Heart left ventricle (tissue), 16 donors: Measurements from ENCODE around the gene TMOD4. TPM values are rescaled to one million over a fixed set of nuclear protein-coding genes. Genes with fewer than 3 reads are reported as not detected.
"Not testable (repeated sequence)": the region's sequence is repeated elsewhere in the genome, so short reads cannot be mapped to it uniquely, and the experiment has no call there.

ENCODE experiments used
- ATAC-seq, 4 donors: fragments of 200-7000 bp; cut with Tn5 transposase; one replicate each; pipeline ENCODE4 v1.9.1; 2020 to 2022; ENCODE audit warnings: moderate library complexity in 4 of 4, mild to moderate bottlenecking in 3 of 4, moderate number of reproducible peaks in 1 of 4
- DNase-seq, 5 donors: peaks; one replicate each; pipeline ENCODE4 v3.0.0-alpha.2; 2020
- H3K27ac ChIP-seq, 12 donors: fragments of 200-600 bp; sonication (generic) in 4 of 12; one replicate each; pipeline versions ENCODE4 v1.5.0 to v1.8.0; 2016 to 2022; ENCODE audit warnings: mild to moderate bottlenecking in 2 of 12
- H3K27me3 ChIP-seq, 9 donors: fragments of 200-600 bp; sonication (generic) in 2 of 9; one replicate each; pipeline versions ENCODE4 v1.5.1 to v1.8.0; 2016 to 2022; ENCODE audit warnings: mild to moderate bottlenecking in 3 of 9
- H3K36me3 ChIP-seq, 9 donors: fragments of 200-600 bp; sonication (generic) in 2 of 9; one replicate each; pipeline versions ENCODE4 v1.5.0 to v1.8.0; 2018 to 2022; ENCODE audit warnings: mild to moderate bottlenecking in 2 of 9
- H3K4me1 ChIP-seq, 12 donors: fragments of 200-600 bp; sonication (generic) in 4 of 12; one replicate each; pipeline versions ENCODE4 v1.5.0 to v1.8.0; 2016 to 2022; ENCODE audit warnings: mild to moderate bottlenecking in 3 of 12
- H3K4me3 ChIP-seq, 12 donors: fragments of 200-600 bp; sonication (generic) in 4 of 12; one replicate each; pipeline versions ENCODE4 v1.5.0 to v1.8.0; 2017 to 2022; ENCODE audit warnings: mild to moderate bottlenecking in 9 of 12, moderate library complexity in 4 of 12
- H3K9me3 ChIP-seq, 12 donors: fragments of 200-600 bp; sonication (generic) in 4 of 12; one replicate each; pipeline versions ENCODE4 v1.5.0 to v1.8.0; 2016 to 2022; ENCODE audit warnings: mild to moderate bottlenecking in 1 of 12
- POLR2A ChIP-seq, 2 donors: fragments of 450-650 bp; IDR thresholded peaks; one replicate each; pipeline ENCODE4 v1.6.1; 2017; ENCODE audit warnings: antibody characterized with exemption in 2 of 2, mild to moderate bottlenecking in 2 of 2, moderate library complexity in 2 of 2
- WGBS, 4 donors: extraction: QIAGEN DNeasy Blood & Tissue Kit in 2 of 4; methylation state at CpG; one replicate each; pipeline versions ENCODE4 v1.1.5 to v1.1.7; 2013 to 2018; 5-methylcytosine and 5-hydroxymethylcytosine counted together
- intact Hi-C, 10 donors: fragments of 100-400 bp; cut with DNase I; formaldehyde crosslinking; loops; one replicate each; pipeline versions ENCODE4 v1.11.1 to v1.14.2; 2022
- polyA plus RNA-seq, 2 donors: library from polyadenylated mRNA; stranded (reverse); fragments of 200-250 nt; gene quantifications; one replicate each; pipeline ENCODE4 v1.2.3, GENCODE V29; 2013
- total RNA-seq, 9 donors: library from RNA; depleted of rRNA in 2 of 9; stranded (reverse); fragments of >200 nt in 2 of 9; fragmentation: NEBNext Ultra II Directional in 3 of 9; extraction: Animal tissue kit (Norgen Biotek cat#: 25700) in 3 of 9; gene quantifications; one replicate each; pipeline versions ENCODE4 v1.1.0 to v1.2.4, GENCODE V29; 2016 to 2023
- TF ChIP-seq, protein P1 (sequence below), 12 donors: fragments of 200-600 bp; sonication (generic) in 4 of 12; IDR thresholded peaks; one replicate each; pipeline versions ENCODE4 v1.5.0 to v1.8.0; 2018 to 2022; ENCODE audit warnings: antibody characterized with exemption in 12 of 12, mild to moderate bottlenecking in 5 of 12
- donor health status: ischemic (EF 13 %, LVEDD 7.1; RV severe dilation, severe dysfunction).
- donor health status: healthy with polysubstance abuse.
- donor health status: DM: no; HTN: yes; CAD: no.
- donor health status: DM: no; HTN: no; CAD: no.
- donor health status: ischemic (EF 25% LVEDD 6.9; RV normal size, moderate dysfunction).
- donor health status: ischemic (EF 25% LVEDD 5.7; RV mildly dilated, moderate dysfunction).
- donor health status: healthy.
- donor health status: DM: yes; HTN: yes; CAD: no.
- donor health status: ischemic (EF 35%, LVEDD 5.7; RV mildly dilated, moderate dysfunction).
- donor health status: nonischemic (EF 11% LVEDD 7.7; RV severe dilation, severe dysfunction).
- donor health status: DM: yes; HTN: yes; CAD: no.
- donor health status: PGD.
- donor health status: ischemic (EF 29% LVEDD 5.4; RV normal size, mild dysfunction).
- donor health status: nonischemic (EF 23%, LVEDD 6.1; RV moderate dilation, normal function).

TMOD4 gene
- total and polyA plus RNA-seq, 11 donors, result 0.37 to 0.61 (median 0.50) TPM; not detected in 8

- H3K9me3 ChIP-seq, result no peaks in the 10 kb centered on the region
- TF ChIP-seq, protein P1, sequence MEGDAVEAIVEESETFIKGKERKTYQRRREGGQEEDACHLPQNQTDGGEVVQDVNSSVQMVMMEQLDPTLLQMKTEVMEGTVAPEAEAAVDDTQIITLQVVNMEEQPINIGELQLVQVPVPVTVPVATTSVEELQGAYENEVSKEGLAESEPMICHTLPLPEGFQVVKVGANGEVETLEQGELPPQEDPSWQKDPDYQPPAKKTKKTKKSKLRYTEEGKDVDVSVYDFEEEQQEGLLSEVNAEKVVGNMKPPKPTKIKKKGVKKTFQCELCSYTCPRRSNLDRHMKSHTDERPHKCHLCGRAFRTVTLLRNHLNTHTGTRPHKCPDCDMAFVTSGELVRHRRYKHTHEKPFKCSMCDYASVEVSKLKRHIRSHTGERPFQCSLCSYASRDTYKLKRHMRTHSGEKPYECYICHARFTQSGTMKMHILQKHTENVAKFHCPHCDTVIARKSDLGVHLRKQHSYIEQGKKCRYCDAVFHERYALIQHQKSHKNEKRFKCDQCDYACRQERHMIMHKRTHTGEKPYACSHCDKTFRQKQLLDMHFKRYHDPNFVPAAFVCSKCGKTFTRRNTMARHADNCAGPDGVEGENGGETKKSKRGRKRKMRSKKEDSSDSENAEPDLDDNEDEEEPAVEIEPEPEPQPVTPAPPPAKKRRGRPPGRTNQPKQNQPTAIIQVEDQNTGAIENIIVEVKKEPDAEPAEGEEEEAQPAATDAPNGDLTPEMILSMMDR (IDR thresholded peaks at IDR 0.05), result no peak
- TF ChIP-seq POLR2A (IDR thresholded peaks at IDR 0.05), result no peak
- intact Hi-C loops, result no loop called here
- no peak overlapping the region for H3K4me3 ChIP-seq
- no peak for ATAC-seq
- no peak overlapping the region for H3K27ac ChIP-seq
- no peak for DNase-seq
- H3K27me3 ChIP-seq, result no peaks in the 10 kb centered on the region
- H3K36me3 ChIP-seq, result peaks cover 0 to 65% (median 39%) of the 10 kb centered on the region in 9 donors
- 85 to 89% (median 88%) methylated on average over 15 of the region's 15 CpGs for WGBS, 4 donors
- H3K4me1 ChIP-seq, result peaks cover 0 to 22% (median 5%) of the 10 kb centered on the region in 12 donors
Observed at GRCh38 chr1:151211972-151212705, 36.4 kb upstream of the TMOD4 start.

DNA sequence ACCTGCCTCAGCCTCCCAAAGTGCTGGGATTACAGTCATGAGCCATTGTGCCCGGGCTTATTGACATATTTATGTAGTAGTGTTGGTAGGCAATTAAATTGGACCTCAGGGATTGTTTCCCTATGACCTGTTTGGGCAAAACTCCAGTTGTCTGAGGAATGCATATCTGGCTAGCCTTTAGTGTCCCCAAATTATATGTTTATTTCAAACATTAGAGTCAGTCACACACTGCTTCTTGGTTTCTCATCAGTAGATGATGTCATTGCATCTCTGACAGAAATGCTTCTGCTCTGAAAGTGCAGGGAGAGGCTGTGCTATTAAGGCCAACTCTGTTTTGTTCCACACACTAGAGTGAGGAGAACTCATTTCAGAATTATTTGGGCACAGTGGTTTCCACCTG is 35.0 kb upstream of the TMOD4 start:
- ATAC-seq, result no peak
- 83 to 94% (median 92%) methylated on average over 1 of the region's 1 CpG for WGBS, 4 donors
- H3K4me1 ChIP-seq, result peaks cover 0 to 27% (median 6%) of the 10 kb centered on the region in 12 donors
- no peak overlapping the region for H3K27ac ChIP-seq
- DNase-seq, result no peak
- TF ChIP-seq, protein P1 (IDR thresholded peaks at IDR 0.05), result no peak
- TF ChIP-seq POLR2A (IDR thresholded peaks at IDR 0.05), result no peak
- H3K9me3 ChIP-seq, result no peaks in the 10 kb centered on the region
- peaks cover 0 to 73% (median 49%) of the 10 kb centered on the region in 9 donors for H3K36me3 ChIP-seq
- intact Hi-C loops, result no loop called here
- H3K4me3 ChIP-seq, result no peak overlapping the region
- no peaks in the 10 kb centered on the region for H3K27me3 ChIP-seq

DNA sequence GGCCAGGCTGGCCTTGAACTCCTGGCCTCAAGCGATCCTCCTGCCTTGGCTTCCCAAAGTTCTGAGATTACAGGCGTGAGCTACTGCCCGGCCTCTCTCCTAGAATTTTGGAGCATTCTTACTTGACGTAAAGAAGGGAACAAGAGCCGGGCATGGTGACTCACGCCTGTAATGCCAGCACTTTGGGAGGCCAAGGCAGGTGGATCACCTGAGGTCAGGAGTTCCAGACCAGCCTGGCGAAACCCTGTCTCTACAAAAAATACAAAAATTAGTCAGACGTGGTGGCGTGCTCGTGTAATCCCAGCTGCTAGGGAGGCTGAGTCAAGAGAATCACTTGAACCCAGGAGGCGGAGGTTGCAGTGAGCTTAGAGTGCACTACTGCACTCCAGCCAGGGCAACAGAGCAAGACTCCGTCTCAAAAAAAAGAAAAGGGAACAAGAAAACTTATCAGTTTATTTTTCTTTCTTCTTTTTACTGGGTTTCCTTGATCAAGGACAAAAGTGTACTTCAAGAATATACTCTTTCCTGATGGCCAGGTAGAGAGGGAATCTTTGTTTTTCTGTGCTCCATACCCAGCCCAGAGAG is 29.7 kb upstream of the TMOD4 start:
- not testable (repeated sequence) for H3K4me3 ChIP-seq, H3K27me3 ChIP-seq, H3K27ac ChIP-seq, DNase-seq, ATAC-seq, H3K9me3 ChIP-seq
- peaks cover 0 to 66% (median 48%) of the 10 kb centered on the region in 9 donors for H3K36me3 ChIP-seq
- intact Hi-C loops, result loop anchor here in 1 of 10 donors (5.0 kb wide), 1 partner anchor 37 kb away; no protein-coding TSS in a partner anchor
- WGBS, 4 donors, result 94 to 96% (median 95%) methylated on average over 12 of the region's 12 CpGs
- peaks cover 0 to 43% (median 22%) of the 10 kb centered on the region in 12 donors for H3K4me1 ChIP-seq

GRCh38 chr1:151199873-151200581 is 24.2 kb upstream of the TMOD4 start:
- H3K27me3 ChIP-seq, result no peaks in the 10 kb centered on the region
- ATAC-seq (no peak), DNase-seq (peak in 1 of 5 donors; percentile 18)
- H3K36me3 ChIP-seq, result peaks cover 0 to 24% (median 15%) of the 10 kb centered on the region in 9 donors
- H3K4me1 ChIP-seq, result peaks cover 0 to 49% (median 36%) of the 10 kb centered on the region in 12 donors
- intact Hi-C loops, result loop anchor here in 9 of 10 donors (2.0 to 10.0 kb wide), 7 partner anchors 51 to 205 kb away; partner anchors contain the start of genes PSMD4 (in 4 of the 9) and RFX5 (in 1 of the 9)
- 16 to 25% (median 23%) methylated on average over 11 of the region's 11 CpGs for WGBS, 4 donors
- TF ChIP-seq POLR2A (IDR thresholded peaks at IDR 0.05), result no peak
- TF ChIP-seq, protein P1 (IDR thresholded peaks at IDR 0.05), result no peak
- H3K9me3 ChIP-seq, result no peaks in the 10 kb centered on the region
- peak overlapping the region in 9 of 12 donors; percentile 86 to 94 (median 91) for H3K27ac ChIP-seq
- H3K4me3 ChIP-seq, result peak overlapping the region; percentile 58 to 90 (median 78)
